A549 (cell line): ENCODE results near the gene PGM2. TPM values are rescaled to one million over a fixed set of nuclear protein-coding genes. Genes with fewer than 3 reads are reported as not detected.

Experiments used
- ATAC-seq, 2 experiments: fragments of 200-7000 bp in 1 of 2; fragments of >200 bp in 1 of 2; cut with Nextera tagmentation in 1 of 2; cut with Tn5 transposase in 1 of 2; 3 replicates each; pipeline versions ENCODE4 v1.8.0 to v1.9.1; 2018 to 2020; ENCODE audit warnings: mild to moderate bottlenecking in 1 of 2, moderate library complexity in 1 of 2
- CTCF ChIA-PET: fragments of 300-600 bp; sonication (Branson Sonifier 250); formaldehyde crosslinking; extraction: SDS; loops from one replicate; lab custom pipeline; 2021; ENCODE audit warnings: antibody characterized with exemption, inconsistent platforms; lab: Yijun Ruan, JAX
- POLR2A ChIA-PET: fragments of 350-600 bp; formaldehyde crosslinking; extraction: SDS; loops from one replicate; lab custom pipeline; 2021; ENCODE audit warnings: antibody characterized with exemption, inconsistent platforms; lab: Yijun Ruan, JAX
- DNase-seq, 2 experiments: peaks; one replicate each; pipeline versions ENCODE4 v3.0.0 to v3.0.0-alpha.2; 2011 to 2016; ENCODE audit warnings: low read depth in 1 of 2, low spot score in 1 of 2
- FAIRE-seq: peaks from 2 replicates; lab custom pipeline; 2011; peaks lifted over from hg19 to GRCh38; lab: Jason Lieb, UNC
- H3K27ac ChIP-seq, 2 experiments: fragments of >200 bp; sonication (Bioruptor Twin); formaldehyde crosslinking; 3 replicates each; pipeline ENCODE4 v1.5.1; 2016 to 2017
- H3K4me1 ChIP-seq: fragments of >200 bp; sonication (Bioruptor Twin); formaldehyde crosslinking; 3 replicates; pipeline ENCODE4 v1.6.1; 2016
- H3K4me2 ChIP-seq: fragments of >200 bp; sonication (Bioruptor Twin); formaldehyde crosslinking; 3 replicates; pipeline ENCODE4 v1.6.1; 2016
- H3K4me3 ChIP-seq: fragments of >200 bp; sonication (Bioruptor Twin); formaldehyde crosslinking; 3 replicates; pipeline ENCODE4 v1.5.1; 2016
- H3K9me3 ChIP-seq: fragments of >200 bp; sonication (Bioruptor Twin); formaldehyde crosslinking; 3 replicates; pipeline ENCODE4 v1.6.1; 2016
- BCL3 ChIP-seq: fragments of >200 bp; sonication (Bioruptor Twin); formaldehyde crosslinking; IDR thresholded peaks from 3 replicates; pipeline ENCODE4 v1.6.1; 2016
- CBX8 ChIP-seq: fragments of 200-600 bp; sonication (generic); IDR thresholded peaks from 2 replicates; pipeline ENCODE4 v1.6.1; 2016
- CEBPB ChIP-seq, 2 experiments: fragments of >200 bp in 1 of 2; sonication (Bioruptor Twin) in 1 of 2; formaldehyde crosslinking in 1 of 2; IDR thresholded peaks; 2 replicates each; pipeline ENCODE4 v1.6.1; 2012 to 2016
- EHF ChIP-seq: fragments of 250-450 bp; sonication (Bioruptor Pico); IDR thresholded peaks from 2 replicates; pipeline ENCODE4 v1.5.0; 2020; ENCODE audit warnings: mild to moderate bottlenecking
- EHMT2 ChIP-seq: fragments of 200-600 bp; sonication (generic); IDR thresholded peaks from 2 replicates; pipeline ENCODE4 v1.6.1; 2016; ENCODE audit warnings: antibody characterized with exemption, low read depth, mild to moderate bottlenecking, moderate library complexity
- EP300 ChIP-seq, 2 experiments: fragments of >200 bp; sonication (Bioruptor Twin); formaldehyde crosslinking; IDR thresholded peaks; 2 replicates in 1 of 2; 3 replicates in 1 of 2; pipeline ENCODE4 v1.6.1; 2016 to 2017
- ESRRA ChIP-seq: fragments of 150-350 bp; IDR thresholded peaks from 2 replicates; pipeline ENCODE4 v1.6.1; 2014; ENCODE audit warnings: mild to moderate bottlenecking, low read length, borderline replicate concordance
- FOSL2 ChIP-seq, 2 experiments: fragments of 450-650 bp in 1 of 2; fragments of >200 bp in 1 of 2; sonication (Bioruptor Twin) in 1 of 2; formaldehyde crosslinking; IDR thresholded peaks; 2 replicates each; pipeline versions ENCODE4 v1.5.0 to v1.6.1; 2016 to 2020; ENCODE audit warnings: mild to moderate bottlenecking in 1 of 2, moderate library complexity in 1 of 2
- FOXS1 ChIP-seq: fragments of 250-450 bp; sonication (Bioruptor Pico); IDR thresholded peaks from 2 replicates; pipeline ENCODE4 v1.5.0; 2020; ENCODE audit warnings: mild to moderate bottlenecking, moderate library complexity
- HDAC2 ChIP-seq: fragments of 200-600 bp; sonication (generic); IDR thresholded peaks from 2 replicates; pipeline ENCODE4 v1.6.1; 2016
- JUNB ChIP-seq: fragments of >200 bp; sonication (Bioruptor Twin); formaldehyde crosslinking; IDR thresholded peaks from 2 replicates; pipeline ENCODE4 v1.6.1; 2016
- MAFK ChIP-seq: fragments of 450-650 bp; IDR thresholded peaks from 2 replicates; pipeline ENCODE4 v1.6.1; 2014; ENCODE audit not compliant: partially characterized antibody
- MAZ ChIP-seq: fragments of 150-350 bp; IDR thresholded peaks from 2 replicates; pipeline ENCODE4 v1.6.1; 2014; ENCODE audit warnings: antibody characterized with exemption, low read depth, low read length, borderline replicate concordance
- MYC ChIP-seq: IDR thresholded peaks from 2 replicates; pipeline ENCODE4 v1.6.1; 2012; ENCODE audit warnings: mild to moderate bottlenecking, inconsistent platforms, low read length, improper control_type of control experiment, borderline replicate concordance
- NFE2L2 ChIP-seq: fragments of 150-350 bp; conservative IDR thresholded peaks from 2 replicates; pipeline ENCODE4 v1.6.1; 2014; ENCODE audit warnings: low read length
- PHF8 ChIP-seq: fragments of 200-600 bp; sonication (generic); IDR thresholded peaks from 2 replicates; pipeline ENCODE4 v1.6.1; 2016; ENCODE audit warnings: low read depth, mild to moderate bottlenecking, antibody characterized with exemption, moderate library complexity, borderline replicate concordance
- POLR2AphosphoS2 ChIP-seq: conservative IDR thresholded peaks from 2 replicates; pipeline ENCODE4 v1.6.1; 2012; ENCODE audit warnings: low read length, improper control_type of control experiment, inconsistent platforms
- RARB ChIP-seq: fragments of 250-450 bp; sonication (Bioruptor Pico); IDR thresholded peaks from 2 replicates; pipeline ENCODE4 v1.8.0; 2021; ENCODE audit warnings: mild to moderate bottlenecking, moderate library complexity
- RNF2 ChIP-seq: fragments of 200-600 bp; sonication (generic); IDR thresholded peaks from 2 replicates; pipeline ENCODE4 v1.6.1; 2016; ENCODE audit warnings: low read depth, mild to moderate bottlenecking, antibody characterized with exemption, moderate library complexity, borderline replicate concordance
- SMC3 ChIP-seq: fragments of >200 bp; sonication (Bioruptor Twin); formaldehyde crosslinking; IDR thresholded peaks from 3 replicates; pipeline ENCODE4 v1.6.1; 2018; ENCODE audit warnings: inconsistent platforms
- SREBF2 ChIP-seq: fragments of 450-650 bp; IDR thresholded peaks from 2 replicates; pipeline ENCODE4 v1.6.1; 2014; ENCODE audit warnings: mild to moderate bottlenecking, moderate library complexity
- TFCP2L1 ChIP-seq: fragments of 250-450 bp; sonication (Bioruptor Pico); IDR thresholded peaks from 2 replicates; pipeline ENCODE4 v1.5.0; 2021; ENCODE audit warnings: mild to moderate bottlenecking
- TP53 ChIP-seq: fragments of 250-450 bp; sonication (Bioruptor Pico); IDR thresholded peaks from 2 replicates; pipeline ENCODE4 v1.5.0; 2021; ENCODE audit warnings: mild to moderate bottlenecking, moderate library complexity
- USF2 ChIP-seq: fragments of 450-650 bp; IDR thresholded peaks from 2 replicates; pipeline ENCODE4 v1.6.1; 2014; ENCODE audit warnings: antibody characterized with exemption
- ZC3H11A ChIP-seq: fragments of 450-650 bp; IDR thresholded peaks from 2 replicates; pipeline ENCODE4 v1.6.1; 2014; ENCODE audit warnings: antibody characterized with exemption, mild to moderate bottlenecking
- ZNF302 ChIP-seq: fragments of 250-450 bp; sonication (Bioruptor Pico); IDR thresholded peaks from 2 replicates; pipeline ENCODE4 v1.9.0; 2021; ENCODE audit warnings: inconsistent platforms, mild to moderate bottlenecking, moderate library complexity
- WGBS: methylation state at CpG from one replicate; pipeline ENCODE4 v1.1.6; 2017; ENCODE audit errors: missing lambda C conversion rate; 5-methylcytosine and 5-hydroxymethylcytosine counted together
- polyA plus RNA-seq, 4 experiments: library from polyadenylated mRNA; depleted of rRNA in 3 of 4; stranded (reverse); fragments of >200 nt; fragmentation: RNase III in 1 of 4; extraction: RNeasy Plus Mini Kit Qiagen cat#74134 plus additional on column Dnase treatment in 1 of 4; gene quantifications; 2 replicates in 3 of 4; 3 replicates in 1 of 4; pipeline ENCODE4 v1.2.3, GENCODE V29; 2011 to 2017

PGM2 gene
- polyA plus RNA-seq, 2 of the 4 experiments (the other 2 are of a cell fraction), result 11.4 to 17.0 TPM

- peak in 1 of 2 experiments; percentile 8 for DNase-seq
- H3K27ac ChIP-seq, result peak overlapping the region; percentile 56 to 64; a peak in 4 of 6 replicates
Observed at GRCh38 chr4:37891260-37892159, 65.0 kb downstream of the PGM2 start.

GRCh38 chr4:37892641-37893040 is 66.2 kb downstream of the PGM2 start:
- no peak for DNase-seq
- ATAC-seq, result no peak
- POLR2A ChIA-PET, result no interaction called here

More at GRCh38 chr4:37891260-37892159, 65.0 kb downstream of the PGM2 start:
- 2% methylated on average over 7 of the region's 49 CpGs for WGBS
- Histone ChIP-seq H3K4me2 (peak overlapping the region; percentile 97), H3K4me3 (peak overlapping the region; percentile 72), H3K9me3 (no peaks in the 10 kb centered on the region), H3K4me1 (0 out of 3 replicates have a peak, but pooled peaks cover 2% of the 10 kb centered on the region)
- ATAC-seq (peak; percentile 41 to 49; a peak in 3 of 6 replicates), FAIRE-seq (no peak)
- CTCF ChIA-PET, result interaction anchor here (0.6 kb wide), 1 partner anchor 19 kb away, joined by 4 read pairs; no protein-coding TSS in a partner anchor
- POLR2A ChIA-PET, result no interaction called here
- TF ChIP-seq EHMT2, result no peak
- no peak for TF ChIP-seq MYC
- peak; percentile 57; the same call in 1 of the 2 replicates for TF ChIP-seq CBX8
- TF ChIP-seq RNF2, result peak; percentile 50; the same call in 1 of the 2 replicates

GRCh38 chr4:37893164-37893563 is 66.7 kb downstream of the PGM2 start:
- H3K4me2 ChIP-seq, result no peak overlapping the region
- ChIA-PET CTCF (no interaction called here), POLR2A (no interaction called here)
- WGBS, result 49% methylated on average over 3 of the region's 3 CpGs
- H3K9me3 ChIP-seq, result no peaks in the 10 kb centered on the region
- no peak overlapping the region for H3K27ac ChIP-seq
- no peak overlapping the region for H3K4me3 ChIP-seq
- H3K4me1 ChIP-seq, result 0 out of 3 replicates have a peak, but pooled peaks cover 2% of the 10 kb centered on the region
- DNase-seq (no peak), ATAC-seq (no peak), FAIRE-seq (no peak)
- no peak for TF ChIP-seq FOXS1 (CRISPR knock-in tag)
- no peak for TF ChIP-seq PHF8
- TF ChIP-seq RARB (CRISPR knock-in tag), result no peak
- TF ChIP-seq BCL3, result no peak
- TF ChIP-seq MAFK, result no peak
- TF ChIP-seq SMC3, result no peak
- TF ChIP-seq EHF (CRISPR knock-in tag), result no peak
- no peak for TF ChIP-seq USF2
- no peak for TF ChIP-seq MAZ
- TF ChIP-seq ZC3H11A, result no peak
- no peak for TF ChIP-seq TP53
- no peak for TF ChIP-seq CEBPB (IDR thresholded peaks at IDR 0.05)
- no peak for TF ChIP-seq JUNB
- no peak for TF ChIP-seq ZNF302 (CRISPR knock-in tag)
- no peak for TF ChIP-seq ESRRA
- no peak for TF ChIP-seq EP300 (IDR thresholded peaks at IDR 0.05)
- no peak for TF ChIP-seq POLR2AphosphoS2
- TF ChIP-seq FOSL2 (IDR thresholded peaks at IDR 0.05), result no peak
- TF ChIP-seq FOSL2 (CRISPR knock-in tag; IDR thresholded peaks at IDR 0.05), result no peak

More at GRCh38 chr4:37892641-37893040, 66.2 kb downstream of the PGM2 start:
- TF ChIP-seq BCL3 (no peak), HDAC2 (no peak), NFE2L2 (no peak), MYC (no peak), EHMT2 (no peak), RARB (CRISPR knock-in tag) (no peak), TFCP2L1 (no peak), SREBF2 (no peak)
- Histone ChIP-seq H3K4me2 (no peak overlapping the region), H3K4me3 (no peak overlapping the region), H3K4me1 (0 out of 3 replicates have a peak, but pooled peaks cover 2% of the 10 kb centered on the region), H3K27ac (no peak overlapping the region), H3K9me3 (no peaks in the 10 kb centered on the region)
- no peak for FAIRE-seq
- 45% methylated on average over 5 of the region's 5 CpGs for WGBS
- CTCF ChIA-PET, result no interaction called here
